HG03280 (cell line): ENCODE results near the gene FSD1.
"Not testable (repeated sequence)": the region's sequence is repeated elsewhere in the genome, so short reads cannot be mapped to it uniquely, and the experiment has no call there.

Experiments used
- ATAC-seq: cut with Tn5 transposase; IDR thresholded peaks from one replicate; pipeline ENCODE4 v1.9.1; 2021; ENCODE audit warnings: mild to moderate bottlenecking, moderate library complexity; ENCODE audit not compliant: unreplicated experiment

FSD1 gene

GRCh38 chr19:4284176-4284958, 20.0 kb upstream of the FSD1 start:
- no peak for ATAC-seq

DNA sequence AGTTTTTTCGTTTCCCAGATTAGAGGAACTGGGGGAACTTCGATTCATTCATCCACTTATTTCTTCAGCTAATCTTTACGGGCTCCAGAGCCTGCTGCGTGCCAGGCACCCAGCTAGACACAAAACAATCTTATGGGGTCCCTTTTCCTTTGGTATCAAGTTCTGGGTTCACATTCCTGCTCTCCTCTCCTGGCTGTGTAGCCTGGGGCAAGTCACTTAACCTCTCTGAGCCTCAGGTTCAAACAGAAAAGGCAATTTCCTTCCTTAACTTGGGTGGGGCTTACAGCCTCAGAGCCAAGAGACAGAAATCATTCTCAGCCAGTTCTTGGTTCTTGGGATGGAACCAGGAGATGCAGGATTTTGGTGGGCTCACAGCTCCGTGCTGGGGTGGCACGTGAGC, 19.4 kb upstream of the FSD1 start:
- ATAC-seq = no peak

GRCh38 chr19:4286141-4286540, 18.3 kb upstream of the FSD1 start:
- ATAC-seq = not testable (repeated sequence)

GRCh38 chr19:4288091-4288777, 16.2 kb upstream of the FSD1 start:
- ATAC-seq = no peak

DNA sequence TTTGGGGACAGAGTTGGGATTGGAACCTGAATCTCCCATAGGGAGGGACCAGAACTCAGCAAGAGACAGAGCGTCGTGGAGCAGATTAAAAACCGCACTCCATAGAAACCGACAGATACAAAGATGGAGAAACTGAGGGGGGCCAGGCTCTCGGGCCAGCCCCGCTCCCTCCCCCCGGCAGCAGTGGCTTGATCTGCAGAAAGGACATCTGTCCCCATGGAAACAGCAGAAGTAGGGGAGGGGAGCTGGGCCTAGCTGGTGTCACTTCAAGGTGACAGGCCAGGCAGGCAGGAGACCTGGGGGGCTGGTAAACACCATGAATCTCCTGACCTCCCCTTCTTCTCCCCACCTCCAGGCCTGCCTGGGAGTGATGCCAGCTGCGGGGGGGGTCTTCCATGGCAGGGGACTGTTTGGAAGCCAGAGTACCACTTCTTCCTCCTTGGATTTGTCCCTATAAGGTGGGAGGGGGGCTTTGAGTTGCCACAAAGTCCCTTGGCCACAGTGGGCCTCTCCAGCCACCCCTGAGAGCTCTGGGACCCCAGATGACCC, 13.1 kb upstream of the FSD1 start:
- no peak for ATAC-seq

- no peak for ATAC-seq
Measured at GRCh38 chr19:4292515-4292914, 11.9 kb upstream of the FSD1 start.

GRCh38 chr19:4294389-4294788, 10.0 kb upstream of the FSD1 start:
- no peak for ATAC-seq

DNA sequence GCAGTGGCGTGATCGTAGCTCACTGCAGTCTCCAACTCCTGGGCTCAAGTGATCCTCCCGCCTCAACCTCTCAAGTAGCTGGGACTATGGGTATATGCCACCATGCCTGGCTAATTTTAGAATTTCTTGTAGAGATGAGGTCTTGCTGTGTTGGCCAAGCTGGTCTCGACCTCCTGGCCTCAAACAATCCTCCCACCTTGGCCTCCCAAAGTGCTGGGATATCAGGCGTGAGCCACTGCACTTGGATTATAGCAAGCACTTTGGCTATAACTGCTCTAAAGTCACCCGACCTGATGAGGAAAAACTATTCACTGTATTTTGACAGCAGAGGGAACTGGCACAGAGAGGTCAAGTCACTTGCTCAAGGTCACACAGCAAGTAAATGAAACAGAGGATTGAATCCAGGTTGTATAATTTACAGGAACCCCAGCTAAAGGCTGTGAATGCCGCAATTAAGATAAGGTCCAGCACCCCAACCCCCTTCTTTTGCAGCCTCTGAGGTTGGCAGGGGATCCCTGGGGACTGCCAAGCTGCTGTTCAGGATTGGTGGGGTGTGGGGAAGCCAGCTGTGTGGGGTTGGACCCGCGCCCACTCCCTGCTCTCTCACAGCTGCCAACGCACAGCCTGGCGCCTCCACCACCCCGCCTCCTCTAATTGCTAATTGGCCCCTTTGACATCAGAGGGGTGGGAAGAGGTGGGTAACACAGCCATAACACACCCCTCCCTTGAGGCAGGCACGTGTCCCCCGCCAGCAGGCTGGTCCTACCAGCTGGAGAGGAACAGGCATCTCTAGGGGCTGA, 8.2 kb upstream of the FSD1 start:
- no peak for ATAC-seq

- ATAC-seq = no peak
Measured at GRCh38 chr19:4297901-4298809, 6.2 kb upstream of the FSD1 start.

DNA sequence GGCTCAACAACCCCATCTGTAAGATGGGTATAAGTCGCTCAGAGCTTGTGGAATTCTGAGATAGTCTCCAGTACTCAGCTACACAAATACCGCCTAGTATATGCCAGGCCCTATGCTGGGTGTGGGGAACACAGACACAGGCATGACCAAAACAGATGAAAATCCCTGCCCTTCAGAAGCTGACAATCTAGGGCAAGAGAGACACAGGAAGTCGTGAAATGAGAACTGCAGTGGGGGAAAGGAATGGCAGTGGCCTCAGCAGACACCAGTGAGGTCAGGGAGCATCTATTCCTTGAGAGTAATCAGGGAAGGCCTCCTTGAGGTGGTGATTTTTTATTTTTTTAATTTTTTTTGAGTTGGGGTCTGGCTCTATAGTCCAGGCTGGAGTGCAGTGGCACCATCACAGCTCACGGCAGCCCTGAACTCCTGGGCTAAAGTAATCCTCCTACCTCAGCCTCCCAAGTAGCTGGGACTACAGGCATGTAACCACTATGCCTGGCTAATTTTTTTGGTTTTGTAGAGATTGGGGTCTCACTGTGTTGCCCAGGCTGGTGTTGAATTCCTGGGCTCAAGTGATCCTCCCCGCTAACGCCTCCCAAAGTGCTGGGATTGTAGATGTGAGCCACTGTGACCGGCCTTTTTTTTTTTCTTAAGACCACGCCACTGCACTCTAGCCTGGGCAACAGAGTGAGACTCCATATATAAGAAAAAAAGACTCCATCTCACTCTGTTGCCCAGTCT, 5.4 kb upstream of the FSD1 start:
- ATAC-seq = no peak

DNA sequence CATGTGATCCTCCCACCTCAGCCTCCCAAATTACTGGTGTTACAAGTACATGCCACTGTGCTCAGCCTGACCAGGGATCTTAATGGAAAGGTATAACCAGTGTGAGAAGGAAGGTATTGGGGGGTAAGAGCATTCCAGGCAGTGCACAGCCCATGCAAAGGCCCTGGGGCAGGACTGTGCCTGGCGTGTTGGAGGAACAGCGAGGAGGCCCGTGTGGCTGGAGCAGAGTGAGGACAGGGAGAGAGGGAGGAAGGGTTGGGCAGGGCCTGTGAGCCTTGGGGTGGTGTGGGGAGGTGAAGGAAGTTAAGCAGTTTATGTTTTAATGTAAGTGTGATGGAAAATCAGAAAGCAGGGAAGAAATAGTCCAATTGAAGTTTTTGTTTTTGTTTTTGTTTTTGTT, 3.8 kb upstream of the FSD1 start:
- ATAC-seq = no peak

GRCh38 chr19:4301590-4302242, 2.7 kb upstream of the FSD1 start:
- no peak for ATAC-seq

- ATAC-seq = no peak
Measured at GRCh38 chr19:4302243-4302640, 2.2 kb upstream of the FSD1 start, which contains the start of gene TMIGD2. Gene TMIGD2, minus strand, starts transcription at chr19:4302389. Its CDS starts 4 bp downstream, at chr19:4302385.

- ATAC-seq = no peak
Measured at GRCh38 chr19:4303819-4304537, 420 bp upstream of the FSD1 start.

GRCh38 chr19:4305257-4305612, 837 bp downstream of the FSD1 start:
- ATAC-seq = no peak

DNA sequence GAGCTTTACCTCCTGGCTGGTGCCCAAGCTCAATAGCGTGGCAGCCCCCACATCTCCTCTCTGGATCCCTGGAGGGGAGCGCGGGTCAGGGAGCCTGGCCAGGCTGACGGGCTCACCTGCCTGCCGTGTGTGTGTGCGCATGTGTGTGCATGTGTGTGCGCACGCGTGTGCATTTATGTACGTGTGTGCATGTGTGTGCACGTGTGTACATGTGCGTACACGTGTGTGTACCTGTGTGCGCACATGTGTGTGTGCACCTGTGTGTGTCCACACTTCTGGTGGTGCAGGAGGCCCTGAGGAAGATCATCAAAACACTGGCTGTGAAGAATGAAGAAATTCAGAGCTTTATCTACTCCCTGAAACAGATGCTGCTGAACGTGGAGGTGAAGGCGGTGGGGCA, 1.3 kb downstream of the FSD1 start:
- ATAC-seq = no peak

DNA sequence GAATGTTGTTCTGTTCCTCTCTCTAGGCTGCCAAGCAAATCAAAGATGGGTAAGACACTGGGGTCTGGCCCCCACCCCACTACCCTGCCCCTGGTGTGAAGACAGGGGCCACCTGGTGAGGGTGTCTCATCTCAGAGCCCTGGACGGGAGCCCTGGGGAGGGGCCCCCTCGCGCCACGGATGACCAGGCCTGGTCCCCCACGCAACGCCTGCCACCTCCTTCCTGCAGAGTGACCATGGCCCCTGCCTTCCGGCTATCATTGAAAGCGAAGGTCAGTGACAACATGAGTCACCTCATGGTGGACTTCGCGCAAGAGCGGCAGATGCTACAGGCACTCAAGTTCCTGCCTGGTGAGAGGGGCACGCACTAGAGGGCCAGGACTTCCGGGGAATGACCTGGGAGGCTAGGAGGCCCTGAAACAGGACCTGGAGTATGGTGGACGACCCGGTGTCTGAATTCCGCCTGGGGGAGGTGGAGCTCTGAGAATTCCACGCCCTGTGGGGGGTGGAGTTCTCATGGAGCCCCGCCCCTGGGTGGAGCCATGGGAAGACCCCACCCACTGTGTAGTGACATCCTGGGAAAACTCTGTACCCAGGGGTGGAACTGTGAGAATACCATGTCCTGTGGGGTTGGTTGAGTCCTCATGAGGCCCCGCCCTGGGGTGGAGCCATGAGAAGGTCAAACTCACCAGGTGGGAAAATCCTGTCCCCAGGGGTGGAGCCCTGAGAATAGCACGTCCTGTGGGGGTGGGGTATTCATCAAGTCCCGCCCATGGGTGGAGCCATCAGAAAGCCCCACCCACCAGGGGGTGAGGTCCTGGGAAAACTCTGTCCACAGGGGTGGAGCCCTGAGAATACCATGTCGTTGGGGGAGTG, 6.1 kb downstream of the FSD1 start:
- ATAC-seq = no peak
